ENCODE results near the gene ASS1.

The ASS1 gene

GRCh38 chr9:130454096-130454811 is 9.5 kb downstream of the ASS1 start:
- no peak for DNase-seq (ENCODE audit: low read depth)

DNA sequence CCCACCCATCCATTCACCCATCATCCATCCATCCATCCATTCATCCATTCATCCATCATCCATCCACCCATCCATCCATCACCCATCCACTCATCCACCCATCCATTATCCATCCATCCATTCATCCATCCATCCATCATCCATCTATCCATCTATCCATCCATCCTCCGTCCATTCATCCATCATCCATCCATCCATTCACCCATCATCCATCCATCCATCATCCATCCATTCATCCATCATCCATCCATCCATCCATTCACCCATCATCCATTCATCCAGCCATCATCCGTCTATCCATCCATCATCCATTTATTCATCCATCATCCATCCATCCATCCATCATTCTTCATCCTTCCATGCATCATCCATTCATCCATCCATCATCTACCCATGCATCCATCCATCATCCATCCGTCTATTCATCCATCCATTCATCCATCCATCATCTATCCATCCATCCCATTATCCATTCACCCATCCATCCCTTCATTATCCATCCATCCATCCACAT is 10.1 kb downstream of the ASS1 start:
- DNase-seq (ENCODE audit: low read depth) = no peak

- no peak for DNase-seq (ENCODE audit: low read depth)
These were observed 13.5 kb downstream of the ASS1 start for GRCh38 chr9:130458027-130458803.

DNA sequence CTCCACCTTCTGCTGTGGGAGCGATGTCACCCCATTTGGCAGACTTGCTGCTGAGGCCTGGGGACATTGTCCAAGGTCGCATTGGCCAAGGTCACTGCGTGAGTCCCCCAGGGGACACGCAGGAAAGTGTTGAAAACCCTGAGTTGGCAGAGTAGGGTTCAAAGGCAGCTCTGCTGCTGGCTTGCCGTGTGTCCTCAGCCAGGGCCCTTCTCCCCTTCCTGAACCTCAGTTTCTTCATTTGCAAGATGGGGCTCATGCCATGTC is 14.0 kb downstream of the ASS1 start:
- DNase-seq (ENCODE audit: low read depth) = no peak

- no peak for DNase-seq (ENCODE audit: low read depth)
These were observed 14.4 kb downstream of the ASS1 start for GRCh38 chr9:130459151-130459550.

DNA sequence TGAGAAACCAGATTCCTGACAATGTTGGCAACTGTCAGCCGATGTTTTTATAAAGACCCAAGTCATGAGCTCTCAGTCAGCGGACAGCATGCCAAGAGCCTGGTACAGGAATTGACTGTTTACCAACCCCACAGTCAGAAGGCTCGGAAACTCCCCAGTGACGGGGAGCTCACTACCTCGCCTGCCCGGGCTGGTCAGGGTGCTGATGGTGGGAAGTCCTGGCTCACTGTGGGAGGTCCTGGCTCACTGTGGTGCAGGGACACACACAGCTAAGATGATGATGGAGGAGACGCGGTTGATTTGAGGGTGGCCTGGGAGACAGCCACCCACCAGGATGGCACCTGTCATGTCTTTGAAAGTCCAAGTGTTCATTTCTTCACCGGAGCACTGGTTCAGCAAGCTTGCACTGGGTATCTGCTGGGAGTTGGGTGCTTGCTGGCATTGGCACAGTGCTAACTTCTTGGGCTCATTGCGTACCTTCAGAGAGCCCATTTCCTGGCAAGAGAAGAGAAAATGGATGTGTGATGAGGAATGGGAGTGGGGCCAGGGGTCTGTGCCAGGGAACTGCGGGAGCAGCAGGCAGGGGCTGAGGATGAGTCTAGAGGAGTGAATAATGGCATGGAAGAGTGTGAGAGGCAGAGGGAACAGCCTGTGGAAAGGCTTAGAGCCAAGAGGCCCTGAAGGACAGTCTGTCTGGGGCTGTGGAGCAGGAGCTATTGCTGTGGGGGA is 15.3 kb downstream of the ASS1 start:
- DNase-seq (ENCODE audit: low read depth) = no peak

DNA sequence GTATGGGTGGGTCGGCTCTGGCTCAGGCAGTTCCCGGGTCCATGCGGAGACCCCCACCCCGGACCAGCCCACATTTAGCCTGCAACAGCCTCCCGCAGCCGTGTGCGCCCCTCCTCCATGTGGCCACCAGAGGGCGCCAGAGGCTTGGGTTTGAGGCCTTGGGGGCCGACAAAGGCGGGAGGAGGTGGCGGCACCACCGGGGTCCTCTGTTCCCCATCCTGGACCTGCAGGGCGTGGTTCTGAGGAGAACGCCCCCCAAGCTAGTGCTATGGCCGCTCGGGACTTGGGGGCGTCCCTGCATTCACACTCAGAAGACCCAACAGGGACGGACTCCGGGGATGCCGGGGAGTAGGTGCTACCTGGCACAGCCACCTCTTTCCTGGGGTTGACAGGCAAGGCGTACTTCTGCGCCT is 16.5 kb downstream of the ASS1 start:
- DNase-seq (ENCODE audit: low read depth) = peak; percentile 65

- no peak for DNase-seq (ENCODE audit: low read depth)
These were observed 17.0 kb downstream of the ASS1 start for GRCh38 chr9:130461731-130462130.

- no peak for DNase-seq (ENCODE audit: low read depth)
These were observed 18.2 kb downstream of the ASS1 start for GRCh38 chr9:130462685-130463540.

DNA sequence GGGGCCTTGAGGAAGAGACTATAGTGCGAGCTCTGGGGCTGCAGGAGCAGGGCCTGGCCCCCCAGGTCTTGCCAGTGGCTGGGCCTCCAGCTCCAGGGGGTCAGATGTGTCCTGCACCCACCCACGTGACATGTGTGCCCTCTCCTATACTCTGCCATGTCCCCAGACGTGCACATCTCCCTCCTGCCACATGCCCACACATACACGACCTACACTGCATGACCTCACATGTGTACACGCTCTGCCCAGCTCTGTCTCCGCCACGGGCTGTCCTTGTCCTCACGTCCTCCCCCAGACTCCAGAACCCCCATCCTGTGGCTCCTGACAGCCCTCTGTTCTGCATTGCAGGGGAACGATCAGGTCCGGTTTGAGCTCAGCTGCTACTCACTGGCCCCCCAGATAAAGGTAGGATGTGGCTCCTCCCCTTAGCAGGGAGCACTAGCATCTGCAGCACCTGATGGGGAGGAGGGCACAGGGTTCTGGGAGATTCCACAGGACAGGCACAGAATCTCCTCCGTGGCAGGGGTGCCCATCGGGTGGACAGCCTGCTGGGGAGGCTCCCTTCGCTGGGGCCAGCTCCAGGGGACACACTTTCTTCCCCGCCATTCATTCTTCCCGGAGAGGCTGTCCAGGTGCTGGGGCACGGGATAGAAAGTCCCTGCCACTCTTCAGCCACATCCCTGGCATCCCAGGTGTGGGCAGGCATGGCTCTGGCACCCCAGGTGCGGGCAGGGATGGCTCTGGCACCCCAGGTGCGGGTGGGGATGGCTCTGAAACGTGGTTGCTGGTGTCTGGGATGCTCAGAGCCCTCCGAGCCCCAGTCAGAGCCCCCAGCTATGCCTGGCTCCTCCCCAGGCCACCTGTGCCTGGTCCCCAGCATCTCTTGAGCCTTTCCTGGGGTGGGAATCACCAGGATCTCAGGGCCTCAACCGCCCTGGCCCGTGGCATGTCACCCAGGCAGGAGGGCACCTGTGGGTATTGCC is 19.3 kb downstream of the ASS1 start:
- no peak for DNase-seq (ENCODE audit: low read depth)

GRCh38 chr9:130465383-130466096 is 20.8 kb downstream of the ASS1 start:
- DNase-seq (ENCODE audit: low read depth) = no peak

DNA sequence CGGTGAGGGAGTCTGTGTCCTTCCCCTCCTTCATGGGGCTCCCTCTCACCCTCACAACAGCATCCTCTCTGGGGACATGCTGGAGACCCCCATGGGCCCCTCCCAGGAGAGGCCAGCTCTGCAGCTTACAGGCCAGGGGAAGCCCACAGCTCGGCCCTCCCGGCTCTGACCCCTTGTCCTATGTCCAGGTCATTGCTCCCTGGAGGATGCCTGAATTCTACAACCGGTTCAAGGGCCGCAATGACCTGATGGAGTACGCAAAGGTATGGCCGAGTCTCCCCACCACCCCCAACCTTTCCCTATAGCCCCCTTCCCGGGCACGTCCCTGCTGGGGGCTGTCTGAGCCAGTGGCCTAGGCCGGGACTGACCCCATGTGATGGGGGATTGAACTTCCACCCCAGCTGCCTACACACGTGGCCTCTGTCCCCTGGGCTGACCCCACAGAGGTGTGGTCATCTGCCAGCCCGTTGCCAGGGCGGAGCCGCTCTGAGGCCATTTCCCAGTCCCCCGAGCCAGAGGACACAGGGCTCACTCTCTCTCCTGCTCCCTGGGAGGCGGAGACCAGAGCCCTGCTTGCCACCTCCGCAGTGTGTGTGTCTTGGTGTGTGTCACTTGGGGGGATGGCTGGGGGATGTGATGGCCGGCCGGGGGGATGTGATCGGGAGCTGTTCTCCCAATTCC is 21.9 kb downstream of the ASS1 start:
- DNase-seq (ENCODE audit: low read depth) = no peak

DNA sequence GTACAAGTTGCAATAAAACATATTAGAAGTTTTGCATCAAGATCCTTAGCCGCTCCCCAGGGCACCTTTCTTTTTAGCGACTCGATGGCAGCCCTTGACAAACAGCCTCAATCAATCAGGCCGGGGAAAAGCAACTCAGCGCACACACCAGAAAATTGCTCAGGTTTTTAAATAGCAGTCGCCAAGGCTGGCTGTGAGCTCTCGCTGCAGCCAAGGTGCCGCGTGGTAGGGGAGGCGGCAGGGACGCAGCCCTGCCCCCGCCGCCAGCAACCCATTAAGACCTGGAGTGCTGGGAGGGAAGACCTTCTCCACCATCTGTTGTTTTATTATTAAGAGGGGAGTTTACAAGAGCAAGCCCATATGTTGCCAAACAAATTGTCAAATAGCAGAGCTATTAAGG is 22.6 kb downstream of the ASS1 start:
- DNase-seq (ENCODE audit: low read depth) = no peak

GRCh38 chr9:130468566-130468965 is 23.8 kb downstream of the ASS1 start:
- DNase-seq (ENCODE audit: low read depth) = no peak

- no peak for DNase-seq (ENCODE audit: low read depth)
These were observed 25.5 kb downstream of the ASS1 start for GRCh38 chr9:130470269-130470668.

GRCh38 chr9:130470950-130471349 is 26.2 kb downstream of the ASS1 start:
- no peak for DNase-seq (ENCODE audit: low read depth)

- DNase-seq (ENCODE audit: low read depth) = no peak
These were observed 26.8 kb downstream of the ASS1 start for GRCh38 chr9:130471411-130472183.

GRCh38 chr9:130472184-130472705 is 27.5 kb downstream of the ASS1 start:
- no peak for DNase-seq (ENCODE audit: low read depth)

DNA sequence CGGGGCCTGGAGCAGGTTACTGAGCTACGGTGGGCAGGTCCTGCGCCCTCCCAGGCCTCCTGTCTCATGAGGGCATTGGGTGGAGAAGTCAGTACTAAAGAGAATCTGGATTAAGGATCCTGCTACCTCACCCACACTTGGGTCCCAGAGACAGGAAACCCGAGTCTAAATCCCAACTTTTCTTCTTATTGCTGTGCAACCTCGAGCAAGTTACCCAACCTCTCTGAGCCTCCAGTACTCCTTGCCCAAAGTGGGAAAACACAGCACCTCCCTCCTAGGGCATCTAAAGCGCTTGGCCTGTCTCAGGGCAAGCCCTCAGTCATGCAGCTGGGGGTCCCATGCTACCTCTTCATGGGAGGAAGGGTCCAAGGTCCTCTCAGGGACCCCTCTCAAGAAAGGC is 28.2 kb downstream of the ASS1 start:
- DNase-seq (ENCODE audit: low read depth) = no peak
